WTC11 (cell line): Measurements from ENCODE around the gene OLFM1.

Experiments
- CBFB ChIP-seq: sonication (generic); formaldehyde crosslinking; IDR thresholded peaks from 2 replicates; pipeline ENCODE4 v1.8.1; 2022; ENCODE audit warnings: mild to moderate bottlenecking, low read depth, missing genetic modification reagents
- FOXK1 ChIP-seq: sonication (generic); formaldehyde crosslinking; IDR thresholded peaks from 2 replicates; pipeline ENCODE4 v1.8.0; 2022; ENCODE audit warnings: mild to moderate bottlenecking, moderate library complexity, missing genetic modification reagents
- RELA ChIP-seq: sonication (generic); formaldehyde crosslinking; IDR thresholded peaks from 2 replicates; pipeline ENCODE4 v1.8.1; 2022; ENCODE audit warnings: missing genetic modification reagents, mild to moderate bottlenecking, borderline replicate concordance
- TF ChIP-seq, protein P1 (sequence below): sonication (generic); formaldehyde crosslinking; IDR thresholded peaks from 2 replicates; pipeline ENCODE4 v1.8.1; 2022; ENCODE audit warnings: low read depth, missing genetic modification reagents, borderline replicate concordance
- TF ChIP-seq, protein P2 (sequence below): fragments of 200-600 bp; IDR thresholded peaks from 2 replicates; pipeline ENCODE4 v1.8.0; 2022; ENCODE audit warnings: antibody characterized with exemption

DNA sequence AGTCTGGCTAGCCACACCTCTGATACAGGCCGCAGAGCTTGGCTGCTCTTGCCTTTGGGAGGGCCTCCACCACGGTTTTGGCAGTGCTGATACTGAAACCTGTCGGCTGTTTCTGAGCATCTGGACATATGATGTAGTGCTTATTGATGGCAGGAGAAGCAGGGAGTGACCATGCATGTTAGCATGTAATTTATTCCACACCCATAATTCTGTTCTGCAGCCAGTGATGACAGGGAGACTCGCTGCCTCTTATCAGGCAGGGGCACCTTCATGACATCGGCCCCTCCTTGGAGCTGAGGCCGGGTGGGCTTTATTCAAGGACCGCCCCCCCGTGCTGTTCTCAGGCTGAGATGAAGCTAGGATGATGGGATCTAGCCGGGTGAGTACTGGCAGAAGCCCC lies 49.0 kb downstream of the OLFM1 start:
- TF ChIP-seq CBFB (CRISPR knock-in tag) (no peak), RELA (no peak), FOXK1 (no peak)
- TF ChIP-seq, protein P1, sequence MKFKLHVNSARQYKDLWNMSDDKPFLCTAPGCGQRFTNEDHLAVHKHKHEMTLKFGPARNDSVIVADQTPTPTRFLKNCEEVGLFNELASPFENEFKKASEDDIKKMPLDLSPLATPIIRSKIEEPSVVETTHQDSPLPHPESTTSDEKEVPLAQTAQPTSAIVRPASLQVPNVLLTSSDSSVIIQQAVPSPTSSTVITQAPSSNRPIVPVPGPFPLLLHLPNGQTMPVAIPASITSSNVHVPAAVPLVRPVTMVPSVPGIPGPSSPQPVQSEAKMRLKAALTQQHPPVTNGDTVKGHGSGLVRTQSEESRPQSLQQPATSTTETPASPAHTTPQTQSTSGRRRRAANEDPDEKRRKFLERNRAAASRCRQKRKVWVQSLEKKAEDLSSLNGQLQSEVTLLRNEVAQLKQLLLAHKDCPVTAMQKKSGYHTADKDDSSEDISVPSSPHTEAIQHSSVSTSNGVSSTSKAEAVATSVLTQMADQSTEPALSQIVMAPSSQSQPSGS (CRISPR knock-in tag), result no peak
- TF ChIP-seq, protein P2, sequence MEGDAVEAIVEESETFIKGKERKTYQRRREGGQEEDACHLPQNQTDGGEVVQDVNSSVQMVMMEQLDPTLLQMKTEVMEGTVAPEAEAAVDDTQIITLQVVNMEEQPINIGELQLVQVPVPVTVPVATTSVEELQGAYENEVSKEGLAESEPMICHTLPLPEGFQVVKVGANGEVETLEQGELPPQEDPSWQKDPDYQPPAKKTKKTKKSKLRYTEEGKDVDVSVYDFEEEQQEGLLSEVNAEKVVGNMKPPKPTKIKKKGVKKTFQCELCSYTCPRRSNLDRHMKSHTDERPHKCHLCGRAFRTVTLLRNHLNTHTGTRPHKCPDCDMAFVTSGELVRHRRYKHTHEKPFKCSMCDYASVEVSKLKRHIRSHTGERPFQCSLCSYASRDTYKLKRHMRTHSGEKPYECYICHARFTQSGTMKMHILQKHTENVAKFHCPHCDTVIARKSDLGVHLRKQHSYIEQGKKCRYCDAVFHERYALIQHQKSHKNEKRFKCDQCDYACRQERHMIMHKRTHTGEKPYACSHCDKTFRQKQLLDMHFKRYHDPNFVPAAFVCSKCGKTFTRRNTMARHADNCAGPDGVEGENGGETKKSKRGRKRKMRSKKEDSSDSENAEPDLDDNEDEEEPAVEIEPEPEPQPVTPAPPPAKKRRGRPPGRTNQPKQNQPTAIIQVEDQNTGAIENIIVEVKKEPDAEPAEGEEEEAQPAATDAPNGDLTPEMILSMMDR, result no peak
